D721Med (cell line): ENCODE data around the gene JPT1.
"Not testable (repeated sequence)": the region's sequence is repeated elsewhere in the genome, so short reads cannot be mapped to it uniquely, and the experiment has no call there.

Experiments used
- DNase-seq: peaks from one replicate; pipeline ENCODE4 v3.0.0; 2011; ENCODE audit warnings: low spot score; ENCODE audit not compliant: insufficient read length
- FAIRE-seq: peaks from 2 replicates; lab custom pipeline; 2011; peaks lifted over from hg19 to GRCh38; lab: Jason Lieb, UNC
- TF ChIP-seq, protein P1 (sequence below): IDR thresholded peaks from 2 replicates; pipeline ENCODE4 v1.5.1; 2012; ENCODE audit warnings: mild to moderate bottlenecking, control low read depth; ENCODE audit not compliant: insufficient read depth; ENCODE audit errors: missing control alignments

Gene JPT1

DNA sequence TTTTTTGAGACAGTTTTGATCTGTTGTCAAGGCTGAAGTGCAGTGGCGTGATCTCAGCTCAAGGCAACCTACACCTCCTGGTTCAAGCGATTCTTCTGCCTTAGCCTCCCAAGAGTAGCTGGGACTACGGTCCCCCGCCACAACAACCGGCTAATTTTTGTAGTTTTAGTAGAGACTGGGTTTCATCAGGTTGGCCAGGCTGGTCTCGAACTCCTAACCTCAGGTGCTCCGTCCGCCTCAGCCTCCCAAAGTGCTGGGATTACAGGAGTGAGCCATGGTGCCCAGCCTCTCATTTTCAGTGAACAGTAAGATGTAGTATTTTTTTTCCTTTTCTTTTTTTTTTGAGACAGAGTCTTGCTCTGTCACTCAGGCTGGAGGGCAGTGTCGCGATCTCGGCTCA lies 20.7 kb upstream of the JPT1 start:
- TF ChIP-seq, protein P1, sequence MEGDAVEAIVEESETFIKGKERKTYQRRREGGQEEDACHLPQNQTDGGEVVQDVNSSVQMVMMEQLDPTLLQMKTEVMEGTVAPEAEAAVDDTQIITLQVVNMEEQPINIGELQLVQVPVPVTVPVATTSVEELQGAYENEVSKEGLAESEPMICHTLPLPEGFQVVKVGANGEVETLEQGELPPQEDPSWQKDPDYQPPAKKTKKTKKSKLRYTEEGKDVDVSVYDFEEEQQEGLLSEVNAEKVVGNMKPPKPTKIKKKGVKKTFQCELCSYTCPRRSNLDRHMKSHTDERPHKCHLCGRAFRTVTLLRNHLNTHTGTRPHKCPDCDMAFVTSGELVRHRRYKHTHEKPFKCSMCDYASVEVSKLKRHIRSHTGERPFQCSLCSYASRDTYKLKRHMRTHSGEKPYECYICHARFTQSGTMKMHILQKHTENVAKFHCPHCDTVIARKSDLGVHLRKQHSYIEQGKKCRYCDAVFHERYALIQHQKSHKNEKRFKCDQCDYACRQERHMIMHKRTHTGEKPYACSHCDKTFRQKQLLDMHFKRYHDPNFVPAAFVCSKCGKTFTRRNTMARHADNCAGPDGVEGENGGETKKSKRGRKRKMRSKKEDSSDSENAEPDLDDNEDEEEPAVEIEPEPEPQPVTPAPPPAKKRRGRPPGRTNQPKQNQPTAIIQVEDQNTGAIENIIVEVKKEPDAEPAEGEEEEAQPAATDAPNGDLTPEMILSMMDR, result no peak
- DNase-seq (no peak), FAIRE-seq (no peak)

GRCh38 chr17:75173526-75173925 lies 19.2 kb upstream of the JPT1 start:
- no peak for FAIRE-seq
- TF ChIP-seq, protein P1, result no peak
- DNase-seq, result no peak

- TF ChIP-seq, protein P1, result no peak
- DNase-seq, result no peak
- FAIRE-seq, result no peak
These were observed 14.7 kb upstream of the JPT1 start for GRCh38 chr17:75168998-75169397.

- not testable (repeated sequence) for FAIRE-seq, DNase-seq
These were observed 10.3 kb upstream of the JPT1 start for GRCh38 chr17:75164606-75165005.

GRCh38 chr17:75163074-75163473 lies 8.8 kb upstream of the JPT1 start:
- no peak for FAIRE-seq
- DNase-seq, result no peak
- TF ChIP-seq, protein P1, result no peak

- DNase-seq (no peak), FAIRE-seq (no peak)
- TF ChIP-seq, protein P1, result no peak
These were observed 5.9 kb upstream of the JPT1 start for GRCh38 chr17:75160211-75160610.

DNA sequence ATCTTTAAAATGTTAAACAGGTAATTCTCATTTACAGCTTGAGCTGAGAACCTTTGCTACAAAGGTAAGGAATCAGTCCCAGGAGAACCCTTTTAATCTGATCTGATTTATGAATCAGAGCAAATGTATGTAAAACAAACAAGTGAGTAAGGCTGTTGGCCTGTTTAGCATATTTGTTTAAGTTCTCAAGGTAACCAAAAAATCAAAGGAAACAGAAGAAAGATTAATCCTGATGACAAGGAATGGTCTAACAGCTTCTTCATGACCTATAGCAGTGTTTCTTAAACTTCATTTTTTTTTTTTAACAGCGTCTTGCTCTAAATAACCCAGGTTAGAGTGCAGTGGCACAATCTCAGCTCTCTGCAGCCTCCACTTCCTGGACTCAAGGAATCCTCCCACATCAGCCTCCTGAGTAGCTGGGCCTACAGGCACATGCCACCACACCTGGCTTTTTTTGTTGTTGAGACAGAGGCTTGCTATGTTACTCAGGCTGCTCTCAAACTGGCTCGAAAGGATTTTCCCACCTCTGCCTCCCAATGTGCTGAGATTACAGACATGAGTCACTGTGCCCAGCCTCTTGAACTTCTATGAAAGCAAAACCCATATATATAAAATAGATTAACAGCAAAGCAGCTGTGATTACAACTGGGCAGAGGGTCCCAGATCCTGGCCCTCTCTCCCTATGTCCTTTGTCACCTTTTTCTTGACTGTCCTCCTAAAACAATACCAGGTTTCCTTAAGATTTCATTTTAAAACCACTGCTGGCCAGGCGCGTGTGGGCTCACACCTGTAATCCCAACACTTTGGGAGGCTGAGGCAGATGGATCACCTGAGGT lies 5.1 kb upstream of the JPT1 start:
- FAIRE-seq (no peak), DNase-seq (no peak)
- TF ChIP-seq, protein P1, result no peak

DNA sequence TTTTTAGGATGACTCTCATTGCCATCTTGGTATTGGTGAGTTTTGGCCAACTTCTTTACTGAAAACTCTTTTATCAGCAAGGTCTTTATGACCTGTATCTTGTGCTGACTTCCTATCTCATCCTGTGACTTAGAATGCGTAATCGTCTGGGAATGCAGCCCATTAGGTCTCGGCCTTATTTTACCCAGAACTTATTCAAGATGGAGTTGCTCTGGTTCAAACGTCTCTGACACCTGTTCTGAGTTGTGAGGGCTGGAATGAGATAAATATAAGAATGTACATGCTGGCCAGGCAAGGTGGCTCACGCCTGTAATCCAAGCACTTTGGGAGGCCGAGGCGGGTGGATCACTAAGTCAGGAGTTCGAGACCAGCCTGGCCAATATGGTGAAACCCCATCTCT lies 4.2 kb upstream of the JPT1 start:
- DNase-seq, FAIRE-seq: not testable (repeated sequence)
